NCI-H1436 (cell line): ENCODE measurements around the gene IPO11.

Source experiments
- DNase-seq: peaks from one replicate; lab custom pipeline; 2025; lab: John Stamatoyannopoulos, UW

The IPO11 gene

GRCh38 chr5:62569470-62569869 is 156.9 kb downstream of the IPO11 start:
- DNase-seq, result no peak

GRCh38 chr5:62572918-62573514 is 160.5 kb downstream of the IPO11 start:
- DNase-seq, result no peak

GRCh38 chr5:62574599-62574998 is 162.0 kb downstream of the IPO11 start:
- DNase-seq, result no peak

- DNase-seq, result no peak
Observed at GRCh38 chr5:62575066-62575465, 162.5 kb downstream of the IPO11 start.

- no peak for DNase-seq
Observed at GRCh38 chr5:62575489-62575888, 162.9 kb downstream of the IPO11 start.

GRCh38 chr5:62576570-62577170 is 164.1 kb downstream of the IPO11 start:
- no peak for DNase-seq

- DNase-seq, result no peak
Observed at GRCh38 chr5:62577488-62577887, 164.9 kb downstream of the IPO11 start.

GRCh38 chr5:62578540-62578939 is 166.0 kb downstream of the IPO11 start, which contains the start of gene LRRC70:
Gene LRRC70 (plus strand): TSS chr5:62578819. CDS start chr5:62579439, 620 bp downstream.
- no peak for DNase-seq

- DNase-seq, result no peak
Observed at GRCh38 chr5:62579761-62580160, 167.2 kb downstream of the IPO11 start.

GRCh38 chr5:62581836-62582597 is 169.5 kb downstream of the IPO11 start:
- no peak for DNase-seq

GRCh38 chr5:62584391-62584790 is 171.8 kb downstream of the IPO11 start:
- no peak for DNase-seq

GRCh38 chr5:62585306-62585705 is 172.7 kb downstream of the IPO11 start:
- DNase-seq, result no peak

GRCh38 chr5:62585751-62586150 is 173.2 kb downstream of the IPO11 start:
- no peak for DNase-seq

- DNase-seq, result no peak
Observed at GRCh38 chr5:62587737-62588136, 175.2 kb downstream of the IPO11 start.

GRCh38 chr5:62588668-62589067 is 176.1 kb downstream of the IPO11 start:
- no peak for DNase-seq

- no peak for DNase-seq
Observed at GRCh38 chr5:62589504-62589903, 176.9 kb downstream of the IPO11 start.

GRCh38 chr5:62590387-62590786 is 177.8 kb downstream of the IPO11 start:
- no peak for DNase-seq

- DNase-seq, result no peak
Observed at GRCh38 chr5:62592558-62592957, 180.0 kb downstream of the IPO11 start.

- no peak for DNase-seq
Observed at GRCh38 chr5:62593331-62593730, 180.8 kb downstream of the IPO11 start.

- no peak for DNase-seq
Observed at GRCh38 chr5:62594364-62594984, 181.9 kb downstream of the IPO11 start.

- no peak for DNase-seq
Observed at GRCh38 chr5:62596096-62596495, 183.5 kb downstream of the IPO11 start.

GRCh38 chr5:62596691-62597090 is 184.1 kb downstream of the IPO11 start:
- no peak for DNase-seq

- DNase-seq, result no peak
Observed at GRCh38 chr5:62597314-62597713, 184.8 kb downstream of the IPO11 start.
